Raji (cell line): Measurements from ENCODE around the gene QRFP.

ENCODE experiments used
- POLR2A ChIP-seq: IDR thresholded peaks from 2 replicates; pipeline ENCODE4 v1.6.1; 2011; ENCODE audit warnings: low read depth, low read length, control low read depth; ENCODE audit not compliant: insufficient read depth

QRFP gene

DNA sequence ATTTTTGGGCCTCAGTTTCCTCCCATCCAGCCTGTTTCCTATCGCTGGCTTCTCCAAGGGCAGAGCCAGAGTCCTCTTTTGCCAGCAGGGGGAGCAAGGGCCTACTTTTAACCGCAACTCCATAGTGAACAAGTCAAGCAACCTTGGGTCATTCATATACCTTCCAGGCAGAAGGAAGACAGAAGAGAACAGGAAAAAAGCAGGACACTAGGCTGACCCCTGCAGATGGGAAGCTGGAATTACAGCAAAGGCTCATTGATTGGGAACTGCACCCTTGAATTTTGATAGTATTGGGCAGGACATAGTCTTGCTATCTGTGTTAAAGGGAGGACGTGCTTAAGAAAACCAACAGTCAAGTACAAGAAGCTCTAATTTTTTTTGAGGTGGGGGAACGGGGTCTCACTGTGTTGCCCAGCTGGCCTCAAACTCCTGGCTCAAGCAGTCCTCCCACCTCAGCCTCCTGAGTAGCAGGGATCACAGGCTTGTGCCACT, 30.1 kb downstream of the QRFP start:
- TF ChIP-seq POLR2A: no peak

DNA sequence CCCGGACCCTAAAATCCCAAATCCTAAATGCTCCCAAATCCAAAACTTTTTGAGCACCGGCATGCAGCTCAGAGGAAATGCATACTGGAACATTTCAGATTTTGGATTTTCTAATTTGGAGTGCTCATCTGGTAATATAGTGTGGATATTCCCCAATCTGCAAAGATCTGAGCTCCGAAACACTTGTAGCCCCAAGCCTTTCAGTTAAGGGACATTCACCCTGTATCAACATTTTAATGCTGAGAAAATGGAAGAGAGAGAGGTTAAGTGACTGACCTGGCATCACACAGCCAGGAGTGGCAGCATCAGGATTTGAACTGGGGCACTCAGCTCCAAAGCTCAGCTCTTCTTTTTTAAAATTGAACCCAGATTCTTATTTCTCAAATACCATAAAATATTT, 30.7 kb downstream of the QRFP start:
- no peak for TF ChIP-seq POLR2A

DNA sequence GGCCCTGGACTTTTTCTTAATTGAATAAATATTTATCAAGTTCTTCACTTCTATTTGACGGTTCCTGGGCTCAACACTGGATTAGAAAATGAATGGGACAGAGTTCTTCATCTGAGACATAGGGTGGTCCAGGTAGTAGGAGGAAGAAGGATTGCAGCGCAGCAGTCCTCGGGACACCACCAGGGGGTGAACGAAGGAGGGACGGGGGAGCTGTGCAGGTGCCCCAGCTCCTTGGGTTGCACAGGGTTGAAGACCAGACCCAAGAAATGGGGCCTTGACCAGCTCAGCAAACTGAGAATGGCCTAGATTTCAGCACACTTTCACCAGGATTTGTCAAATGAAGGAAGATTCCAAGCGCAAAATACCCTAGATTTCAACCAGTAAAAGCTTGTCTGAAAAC, 32.1 kb downstream of the QRFP start:
- no peak for TF ChIP-seq POLR2A

DNA sequence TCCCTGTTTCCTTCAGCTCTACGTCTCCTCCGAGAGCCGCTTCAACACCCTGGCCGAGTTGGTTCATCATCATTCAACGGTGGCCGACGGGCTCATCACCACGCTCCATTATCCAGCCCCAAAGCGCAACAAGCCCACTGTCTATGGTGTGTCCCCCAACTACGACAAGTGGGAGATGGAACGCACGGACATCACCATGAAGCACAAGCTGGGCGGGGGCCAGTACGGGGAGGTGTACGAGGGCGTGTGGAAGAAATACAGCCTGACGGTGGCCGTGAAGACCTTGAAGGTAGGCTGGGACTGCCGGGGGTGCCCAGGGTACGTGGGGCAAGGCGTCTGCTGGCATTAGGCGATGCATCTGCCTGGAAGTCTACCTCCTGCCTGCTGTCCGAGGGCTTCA, 33.9 kb downstream of the QRFP start:
- TF ChIP-seq POLR2A: no peak

DNA sequence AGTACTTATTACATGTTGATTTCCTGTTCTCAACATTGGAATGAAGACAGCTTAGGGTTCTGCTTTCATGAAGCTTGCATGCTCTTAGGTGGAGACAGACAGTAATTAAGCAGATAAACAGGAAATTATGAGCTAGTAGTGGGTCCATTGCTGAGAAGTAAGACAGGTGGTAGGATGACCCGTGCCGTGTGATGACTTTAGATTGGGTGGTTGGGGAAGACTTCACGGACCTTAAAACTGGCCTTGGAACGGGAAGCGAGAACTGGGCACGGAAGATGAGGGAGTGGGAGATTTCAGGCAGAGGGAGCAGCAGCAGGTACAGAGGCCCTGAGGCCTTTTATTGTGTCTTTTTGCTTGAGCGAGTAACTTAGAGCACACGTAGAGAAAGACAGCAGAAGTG, 34.4 kb downstream of the QRFP start:
- TF ChIP-seq POLR2A: no peak

DNA sequence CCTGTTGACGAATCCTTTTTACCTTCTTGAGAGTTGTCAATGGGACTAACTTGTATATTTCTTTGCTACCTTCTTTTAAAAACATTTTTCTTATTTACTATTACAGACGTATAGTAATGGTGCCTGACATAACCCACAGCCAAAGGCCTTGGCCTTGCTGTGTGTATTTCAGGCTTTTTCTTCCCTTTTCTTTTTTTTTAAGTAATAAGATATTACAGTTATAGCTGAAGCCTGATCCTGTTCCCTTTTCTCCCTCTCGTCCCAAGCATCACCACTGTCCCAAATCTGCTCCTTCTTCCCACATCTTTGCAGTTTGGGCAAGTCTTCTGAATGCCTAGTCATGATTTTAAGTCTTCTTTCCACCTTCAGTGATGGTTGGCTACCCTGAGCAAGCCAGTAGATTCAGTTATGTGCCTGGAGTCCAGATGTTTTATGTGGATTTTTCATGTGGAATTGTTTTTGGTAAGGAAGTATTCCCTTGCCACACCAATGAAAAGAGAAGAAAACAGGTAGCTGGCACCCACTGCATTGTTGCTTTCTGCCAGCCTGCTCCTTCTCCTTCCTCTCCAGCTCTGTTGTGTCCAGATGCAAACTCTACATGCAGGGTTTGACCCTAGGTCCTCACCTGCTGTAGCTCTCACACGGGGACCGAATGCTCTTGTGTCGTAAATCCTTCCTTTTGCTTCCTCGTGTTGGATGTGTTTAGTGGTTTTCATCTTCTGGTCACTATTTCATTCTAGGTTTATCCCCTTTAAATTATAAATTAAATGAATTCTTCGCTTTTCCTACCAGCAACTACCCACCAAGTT, 35.0 kb downstream of the QRFP start:
- no peak for TF ChIP-seq POLR2A

DNA sequence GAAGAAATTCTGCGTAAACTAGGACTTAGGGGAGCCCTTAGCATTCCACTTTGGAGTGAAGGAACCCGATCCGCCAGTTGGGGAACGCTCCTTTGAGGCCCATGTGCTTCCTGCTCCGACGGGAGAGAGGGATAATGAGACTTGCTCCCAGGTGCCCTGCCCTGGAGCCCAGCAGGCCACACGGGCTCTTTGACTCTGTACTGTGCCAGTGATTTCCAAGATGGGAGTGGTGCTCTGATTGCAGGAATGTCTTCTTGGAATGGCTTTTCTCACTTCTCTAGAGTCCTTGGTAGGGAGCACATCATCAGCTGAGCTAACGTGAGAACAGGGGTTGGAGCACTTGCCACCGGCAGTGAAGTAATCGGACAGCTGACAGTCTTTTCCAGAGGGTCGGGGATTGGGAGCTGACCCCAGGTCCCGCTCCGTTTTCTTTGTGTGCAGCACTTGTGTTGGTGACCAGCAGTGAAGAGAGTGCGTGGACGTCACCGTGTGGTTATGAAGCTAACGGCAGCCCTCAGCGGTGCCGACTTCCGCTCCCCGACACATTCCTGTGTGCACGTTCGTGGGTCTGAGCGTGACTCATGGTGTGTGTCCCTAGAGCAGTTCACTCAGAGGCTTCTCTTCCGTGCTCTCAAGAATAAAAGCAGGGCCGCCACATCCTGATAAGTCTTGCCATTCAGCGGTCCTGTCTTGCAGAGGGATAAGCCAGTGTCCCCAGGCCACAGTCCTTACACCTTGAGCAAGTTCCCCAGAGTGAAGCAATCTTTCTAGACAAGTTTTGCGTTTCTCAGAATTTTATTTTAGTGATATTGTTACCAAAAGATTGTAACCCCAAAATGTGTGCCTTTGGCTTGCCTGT, 35.9 kb downstream of the QRFP start:
- no peak for TF ChIP-seq POLR2A

DNA sequence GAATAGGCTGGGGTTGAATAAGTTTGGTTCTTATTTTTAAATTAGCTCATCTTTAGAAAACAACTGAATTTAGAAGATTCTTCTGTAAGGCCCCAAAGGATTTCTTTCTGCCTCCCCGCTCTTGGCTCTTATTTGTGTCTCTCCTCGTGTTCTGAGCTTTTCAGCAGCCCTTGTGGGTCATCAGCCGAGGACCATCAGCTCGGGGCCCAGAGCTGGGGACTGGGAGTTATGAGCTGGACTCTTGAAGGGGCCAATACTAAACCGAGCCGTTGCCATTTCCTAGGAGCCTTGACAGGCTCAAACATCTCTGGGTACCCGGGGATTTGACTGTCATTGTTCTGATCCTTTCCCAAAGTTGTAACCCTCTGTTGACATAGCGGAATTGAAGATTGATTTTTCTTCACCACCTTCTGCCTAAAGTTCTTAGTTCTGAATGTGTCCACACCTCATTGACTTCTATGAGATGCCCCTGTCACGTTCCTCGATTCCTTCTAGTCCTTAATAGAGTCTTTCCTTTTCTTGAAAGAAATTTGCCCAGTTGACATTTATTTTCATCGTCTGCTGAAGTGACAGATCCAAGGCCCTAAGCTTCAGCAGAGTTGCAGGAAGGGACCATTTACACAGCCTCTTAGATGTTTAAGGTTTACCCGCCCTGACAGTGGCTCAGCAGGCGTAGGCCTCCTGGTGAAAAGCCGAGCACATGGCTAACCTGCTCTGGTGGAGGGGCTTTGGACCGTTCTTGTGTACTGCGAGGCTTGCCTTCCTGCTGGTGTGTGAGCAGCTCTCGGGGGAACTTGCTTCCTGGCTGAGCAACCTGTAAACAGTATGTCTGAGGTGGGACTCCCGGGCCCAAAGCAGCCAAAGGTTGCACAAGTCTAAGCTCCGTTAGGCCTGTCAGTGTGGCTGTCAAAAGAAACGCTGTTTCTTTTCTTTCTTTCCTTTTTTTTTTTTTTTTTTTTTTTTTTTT, 37.6 kb downstream of the QRFP start:
- no peak for TF ChIP-seq POLR2A

DNA sequence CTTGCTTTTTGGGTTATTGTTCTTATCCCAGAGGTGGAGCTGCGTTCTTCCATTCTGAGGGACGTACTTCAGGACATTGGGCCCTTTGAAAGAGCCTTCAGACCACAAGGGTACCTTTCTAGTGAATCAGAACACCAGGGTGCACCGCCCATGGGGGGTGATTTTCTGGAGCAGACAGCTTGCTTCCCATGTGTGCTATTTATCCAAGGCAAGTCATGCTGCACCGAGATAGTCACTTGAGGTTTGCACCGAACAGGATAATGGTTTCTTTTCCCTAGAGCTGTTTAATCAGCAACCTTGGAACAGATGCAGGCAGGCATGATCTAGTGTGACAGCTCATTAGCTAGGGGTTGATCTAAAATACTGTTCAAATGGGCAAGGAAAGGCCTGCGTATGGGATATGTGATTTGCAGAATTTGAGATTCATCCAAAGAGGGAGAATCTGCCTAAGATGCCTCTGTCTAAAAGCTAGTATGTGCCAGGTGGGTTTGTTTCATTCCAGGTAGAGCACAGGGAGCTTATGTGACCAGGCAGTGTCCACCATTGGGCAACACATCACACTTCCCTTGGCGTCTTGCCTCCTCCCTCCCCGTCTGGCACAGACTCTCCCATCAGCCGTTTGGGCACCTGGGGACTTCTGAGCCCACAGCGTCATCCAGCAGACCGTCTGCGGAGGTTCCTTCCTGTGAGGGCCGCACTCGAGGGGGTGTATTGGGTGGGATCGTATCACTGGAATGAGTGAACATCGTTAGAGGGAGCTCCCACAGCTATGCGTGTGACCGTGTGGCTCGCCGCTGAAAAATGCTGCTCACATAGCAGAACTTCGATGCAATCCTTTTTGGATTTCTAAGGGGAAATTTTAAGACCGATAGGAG, 38.5 kb downstream of the QRFP start:
- no peak for TF ChIP-seq POLR2A

DNA sequence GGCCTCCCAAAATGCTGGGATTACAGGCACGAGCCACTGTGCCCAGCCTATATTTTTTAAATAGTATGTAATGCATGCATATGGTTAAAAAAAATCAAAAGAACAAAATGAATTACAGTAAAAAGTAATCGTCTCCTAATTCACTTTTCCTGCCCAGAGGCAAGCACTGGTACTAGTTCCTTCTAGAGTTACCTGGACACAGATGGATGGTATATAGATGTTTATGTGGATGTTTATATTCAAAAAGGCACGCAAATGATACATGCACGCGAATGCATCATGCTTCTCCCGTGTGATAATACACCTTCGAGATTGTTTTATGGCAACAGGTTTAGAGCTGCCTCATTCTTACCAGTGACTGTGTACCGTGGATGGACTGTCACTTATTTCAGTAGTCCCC, 40.1 kb downstream of the QRFP start:
- no peak for TF ChIP-seq POLR2A

DNA sequence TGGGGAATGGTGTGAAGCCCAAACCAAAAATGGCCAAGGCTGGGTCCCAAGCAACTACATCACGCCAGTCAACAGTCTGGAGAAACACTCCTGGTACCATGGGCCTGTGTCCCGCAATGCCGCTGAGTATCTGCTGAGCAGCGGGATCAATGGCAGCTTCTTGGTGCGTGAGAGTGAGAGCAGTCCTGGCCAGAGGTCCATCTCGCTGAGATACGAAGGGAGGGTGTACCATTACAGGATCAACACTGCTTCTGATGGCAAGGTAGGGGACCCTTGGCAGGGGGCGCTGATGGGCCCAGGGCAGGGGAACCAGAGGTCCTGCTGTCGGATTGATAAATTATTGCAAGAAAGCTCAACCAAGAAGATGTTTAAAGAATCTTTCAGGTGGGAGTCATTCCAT, 41.8 kb downstream of the QRFP start:
- no peak for TF ChIP-seq POLR2A

DNA sequence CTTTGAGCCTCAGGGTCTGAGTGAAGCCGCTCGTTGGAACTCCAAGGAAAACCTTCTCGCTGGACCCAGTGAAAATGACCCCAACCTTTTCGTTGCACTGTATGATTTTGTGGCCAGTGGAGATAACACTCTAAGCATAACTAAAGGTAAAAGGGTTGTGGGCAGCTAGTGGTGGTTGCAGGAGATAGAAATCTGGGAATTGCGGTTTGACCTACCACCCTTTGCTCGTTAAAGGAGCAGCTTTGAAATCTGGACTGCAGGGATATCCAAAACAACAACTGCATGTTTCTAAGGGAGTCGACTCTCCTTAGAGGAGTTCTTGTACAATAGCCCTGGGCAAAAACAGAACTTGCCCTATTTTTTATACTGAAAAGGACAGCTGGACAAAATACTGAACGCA, 42.5 kb downstream of the QRFP start:
- TF ChIP-seq POLR2A: no peak

DNA sequence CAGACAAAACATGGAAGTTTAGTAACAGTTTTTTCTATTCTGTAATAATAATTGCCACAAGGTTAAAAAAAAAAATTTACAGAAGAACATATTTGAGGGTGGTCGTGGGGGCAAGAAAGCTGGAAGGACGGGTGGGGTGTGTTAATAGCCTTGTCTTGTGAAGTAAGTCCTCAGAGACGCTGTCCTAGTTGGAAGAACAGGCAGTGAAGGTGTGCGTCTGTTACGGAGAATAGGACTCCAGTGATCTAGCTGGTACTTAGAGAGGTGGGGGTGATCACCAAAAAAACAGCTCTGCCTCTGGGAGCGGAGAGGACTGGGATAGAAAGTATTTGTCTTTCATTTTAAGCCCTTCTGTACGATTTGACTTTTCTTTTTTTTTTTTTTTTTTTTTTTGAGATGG, 43.8 kb downstream of the QRFP start:
- TF ChIP-seq POLR2A: no peak

DNA sequence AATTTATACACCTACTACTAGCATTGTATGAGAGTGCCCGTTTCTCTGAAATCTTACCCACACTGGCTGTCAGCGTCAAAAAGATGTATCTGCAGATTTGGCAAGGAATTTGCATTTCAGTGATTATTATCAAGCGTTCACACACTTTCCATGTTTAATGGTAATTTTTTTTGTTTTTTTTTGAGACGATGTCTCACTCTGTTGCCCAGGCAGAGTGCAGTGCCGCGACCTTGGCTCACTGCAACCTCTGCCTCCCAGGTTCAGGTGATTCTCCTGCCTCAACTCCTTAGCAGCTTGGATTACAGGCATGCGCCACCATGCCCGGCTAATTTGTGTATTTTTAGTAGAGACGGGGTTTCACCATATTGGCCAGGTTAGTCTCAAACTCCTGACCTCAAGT, 47.3 kb downstream of the QRFP start:
- no peak for TF ChIP-seq POLR2A
